ELR (cell line): ENCODE results near the gene SLIT3.

Source experiments
- DNase-seq: peaks from one replicate; pipeline ENCODE4 v3.0.0-alpha.2; 2015; ENCODE audit warnings: low read depth

The SLIT3 gene

DNA sequence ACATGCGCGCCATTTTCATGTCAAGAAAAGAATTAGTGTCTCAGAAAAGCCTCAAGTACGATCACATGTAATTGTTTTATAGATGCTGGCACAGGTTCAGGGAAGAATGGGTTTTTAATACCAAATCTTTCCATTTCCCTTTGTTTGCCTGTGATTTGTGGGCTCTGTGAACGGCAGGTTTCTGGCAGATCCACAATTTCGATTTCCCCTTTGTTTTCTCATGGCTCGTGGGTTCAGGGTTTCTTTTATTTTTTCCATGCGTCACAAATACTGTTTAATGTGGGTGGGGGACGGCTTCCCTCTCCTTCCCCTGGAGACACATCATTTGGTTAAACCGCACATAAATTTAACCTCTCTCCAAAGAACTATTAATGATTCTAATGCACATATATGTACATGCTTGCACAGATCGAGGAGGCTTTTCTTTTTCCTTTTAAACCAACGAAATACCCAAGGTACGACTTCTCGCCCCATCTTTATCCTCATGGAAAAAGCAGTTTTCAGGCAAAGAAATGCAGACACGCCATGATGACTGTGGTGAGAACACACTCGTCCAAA is 195.9 kb downstream of the SLIT3 start:
- no peak for DNase-seq

DNA sequence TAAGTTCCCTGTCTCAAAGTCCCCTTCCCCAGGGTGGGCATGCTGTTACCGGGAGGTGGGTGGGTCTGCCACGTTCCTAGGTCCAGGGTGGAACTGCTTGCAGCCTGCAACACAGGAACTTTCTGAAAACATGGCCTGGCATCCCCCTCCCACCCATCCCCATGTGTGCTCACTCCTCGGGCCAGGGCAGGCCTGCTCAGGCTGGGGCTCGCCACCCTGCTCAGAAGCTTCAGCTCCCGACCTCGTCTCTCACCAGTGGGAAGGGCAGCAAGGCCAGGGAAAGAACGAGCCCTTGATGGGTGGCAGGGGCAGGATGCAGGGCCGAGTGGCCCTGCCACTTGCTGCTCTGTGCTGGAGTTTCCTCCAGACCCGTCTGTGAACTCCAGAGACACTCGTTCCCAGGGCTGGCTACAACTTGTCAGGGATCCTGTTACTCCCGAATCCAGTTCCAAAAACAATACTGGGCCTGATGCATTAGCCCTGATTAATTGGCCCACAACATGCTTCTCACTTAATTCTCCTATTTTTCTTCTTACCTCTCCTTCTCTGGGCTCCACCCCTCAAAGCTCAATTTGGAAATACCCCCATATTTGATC is 197.3 kb downstream of the SLIT3 start:
- no peak for DNase-seq

DNA sequence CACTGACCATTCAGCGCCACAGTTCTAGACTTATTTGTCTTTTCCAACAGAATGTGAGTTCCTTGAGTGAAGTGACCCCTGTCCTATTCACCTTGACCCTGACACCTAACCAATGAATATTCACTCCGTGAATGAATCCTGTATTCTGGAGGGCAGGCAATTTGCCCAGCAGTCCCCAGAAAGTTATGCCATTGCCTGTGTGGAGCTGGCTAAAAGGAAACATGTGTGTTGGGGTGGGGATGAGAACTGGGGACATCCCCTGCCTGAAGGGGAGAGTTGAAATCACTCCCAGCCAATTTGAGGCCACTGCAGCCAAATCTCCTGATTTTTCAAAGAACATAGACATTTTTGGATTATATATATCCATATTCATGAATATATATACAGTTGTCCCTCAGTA is 199.0 kb downstream of the SLIT3 start:
- no peak for DNase-seq

DNA sequence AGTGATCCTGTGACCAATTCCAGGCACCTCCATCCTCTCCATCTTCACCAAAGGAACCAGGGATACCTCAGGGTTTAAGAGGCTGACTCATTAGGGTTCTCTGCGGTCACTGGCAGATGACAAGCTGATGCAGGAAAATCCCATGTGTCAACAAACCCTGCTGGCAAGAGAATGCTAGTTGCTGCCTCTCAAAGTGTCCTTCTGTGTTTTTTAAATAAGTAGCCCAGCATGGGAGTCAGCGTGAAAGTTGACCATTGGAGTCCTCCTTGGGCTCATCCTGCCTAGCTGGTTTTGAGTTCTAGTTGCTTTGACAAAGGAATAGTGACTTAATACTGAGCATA is 200.2 kb downstream of the SLIT3 start:
- peak; percentile 49 for DNase-seq

DNA sequence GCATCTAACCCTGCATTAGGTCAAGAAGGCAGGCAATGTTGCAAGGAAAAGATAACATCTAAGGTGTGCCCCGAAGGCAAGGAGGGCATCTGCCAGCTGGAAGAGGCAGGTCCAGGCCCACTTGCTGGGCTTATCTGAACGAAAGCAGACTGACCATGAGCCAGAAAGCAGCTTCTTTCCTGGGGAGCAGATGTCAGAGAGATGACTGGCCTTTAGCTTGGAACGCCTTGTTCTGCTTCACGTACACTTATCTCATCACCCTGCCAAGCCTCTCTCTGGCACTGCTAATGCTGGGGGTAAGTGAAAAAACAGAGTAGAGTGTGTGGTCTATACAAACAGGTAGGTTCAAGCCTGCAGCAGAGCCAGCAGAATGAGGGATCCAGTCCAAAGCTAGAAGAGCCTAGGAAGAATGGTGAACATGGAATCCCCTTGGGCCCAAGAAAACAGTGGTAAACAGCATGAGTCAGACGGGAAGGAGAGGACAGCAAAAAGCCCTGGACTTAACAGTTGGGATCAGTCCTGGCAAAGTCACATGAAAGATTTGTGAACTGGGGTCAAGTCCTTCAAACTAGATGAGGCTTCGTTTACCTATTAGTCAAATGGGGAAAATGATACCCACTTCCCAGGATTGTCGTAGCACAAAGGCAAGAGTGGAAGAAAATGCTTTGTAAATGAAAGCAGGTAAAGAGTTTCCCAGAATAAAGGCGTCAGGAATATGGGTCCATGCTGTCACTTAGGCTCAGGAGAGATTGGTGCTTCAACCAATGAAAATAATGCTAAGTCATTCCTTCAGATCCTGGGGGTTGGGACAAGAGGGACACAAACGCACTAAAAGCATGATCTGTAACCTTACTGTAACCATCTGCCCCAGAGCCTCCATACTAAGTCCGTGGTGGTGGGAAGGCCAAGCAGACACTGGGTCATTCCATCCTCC is 200.9 kb downstream of the SLIT3 start:
- DNase-seq, result no peak

DNA sequence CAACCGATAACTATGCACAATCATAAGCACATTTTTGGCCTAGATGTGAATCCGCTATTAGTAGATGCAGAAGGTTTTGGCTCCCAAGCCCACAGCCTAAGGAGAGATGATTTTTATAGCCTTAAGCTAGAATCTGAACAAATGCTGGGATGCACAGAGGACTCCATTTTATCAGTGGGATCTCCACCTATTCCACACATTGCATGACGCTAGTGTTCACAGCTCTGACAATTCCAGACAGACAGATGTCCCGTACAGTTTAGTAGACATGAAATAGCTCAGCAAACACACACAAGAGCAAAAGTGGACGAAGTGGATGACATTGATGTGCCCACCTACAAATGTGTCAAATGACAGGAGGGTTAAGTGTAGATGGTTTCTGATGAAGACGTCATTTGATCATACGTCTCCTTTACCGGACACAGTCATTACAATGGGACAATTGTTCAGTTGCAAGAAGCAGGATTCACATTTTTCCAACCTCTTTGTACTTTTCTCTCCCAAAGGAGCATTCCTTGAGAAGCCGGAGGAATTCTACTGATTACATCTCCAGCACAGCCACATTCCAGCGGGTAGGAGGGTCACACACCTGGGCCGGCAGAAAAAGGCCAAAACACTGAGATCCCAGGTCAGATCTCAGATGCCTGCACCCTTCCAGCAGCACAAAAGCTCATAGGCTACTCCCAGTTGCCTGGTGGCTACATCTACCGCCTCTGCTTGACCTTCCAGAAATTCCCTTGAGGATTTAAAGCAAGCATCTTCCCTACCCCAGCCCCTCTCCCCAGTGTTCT is 202.4 kb downstream of the SLIT3 start:
- no peak for DNase-seq

DNA sequence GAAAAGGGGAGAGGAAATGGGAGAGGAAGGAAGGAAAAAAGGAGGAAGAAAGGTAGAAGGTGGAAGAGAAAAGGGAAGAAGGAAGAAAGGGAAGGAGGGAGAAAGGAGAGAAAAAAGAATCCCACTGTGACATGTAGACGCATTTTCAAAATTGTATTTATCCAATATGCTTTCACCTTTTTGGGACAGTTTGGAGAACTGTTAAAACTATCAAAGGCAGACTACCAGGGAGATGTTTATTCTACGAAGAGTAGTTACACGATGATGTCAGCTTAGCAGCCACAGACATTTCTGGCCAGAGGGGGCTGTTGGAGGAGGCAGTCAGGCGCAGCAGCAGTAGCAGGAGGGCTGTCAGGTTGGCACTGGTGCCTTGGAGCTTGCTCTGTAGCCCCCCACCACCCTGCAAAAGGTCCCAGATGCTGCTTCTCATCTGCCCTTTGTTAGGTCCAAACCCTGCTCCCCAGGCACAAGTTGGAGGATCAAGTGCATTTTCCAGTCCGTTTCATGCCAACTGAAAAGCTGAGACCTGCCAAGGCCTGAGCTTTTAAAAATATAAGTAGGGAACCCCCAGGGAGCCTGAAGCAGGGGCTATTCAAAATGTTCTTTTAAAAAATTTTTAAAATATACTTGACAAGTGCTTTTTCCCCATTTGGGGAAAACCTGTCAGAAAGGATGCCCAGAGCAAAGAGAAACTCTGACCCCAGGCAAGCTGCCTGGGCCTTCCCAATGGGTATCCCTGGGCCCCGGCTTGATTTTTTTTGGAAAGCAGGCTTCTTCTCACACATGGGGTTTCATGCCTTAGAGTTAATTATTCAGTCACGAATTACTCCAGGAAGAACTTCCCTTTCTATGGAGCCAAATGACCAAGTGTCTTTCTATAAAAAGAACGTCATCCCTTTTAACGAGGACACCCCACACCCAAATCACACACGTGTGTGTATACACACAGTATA is 203.3 kb downstream of the SLIT3 start:
- peak; percentile 4 for DNase-seq

DNA sequence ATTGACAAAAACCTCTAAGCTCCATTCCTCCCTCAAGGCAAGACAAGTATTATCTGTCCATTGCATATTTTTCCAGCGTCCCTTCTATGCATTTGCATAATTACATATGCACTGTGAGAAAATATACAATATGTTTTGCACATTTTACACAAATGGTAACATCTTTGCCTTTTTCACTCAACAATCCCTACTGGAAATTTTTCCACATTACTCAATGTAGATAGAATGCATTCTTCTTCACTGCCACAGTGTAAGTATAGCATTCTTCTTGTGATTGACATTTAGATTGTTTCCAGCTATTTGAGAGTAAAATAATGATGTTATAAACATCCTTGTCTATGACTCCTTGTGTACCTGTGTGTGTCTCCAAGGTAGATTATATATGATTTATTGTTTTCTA is 205.0 kb downstream of the SLIT3 start:
- no peak for DNase-seq

DNA sequence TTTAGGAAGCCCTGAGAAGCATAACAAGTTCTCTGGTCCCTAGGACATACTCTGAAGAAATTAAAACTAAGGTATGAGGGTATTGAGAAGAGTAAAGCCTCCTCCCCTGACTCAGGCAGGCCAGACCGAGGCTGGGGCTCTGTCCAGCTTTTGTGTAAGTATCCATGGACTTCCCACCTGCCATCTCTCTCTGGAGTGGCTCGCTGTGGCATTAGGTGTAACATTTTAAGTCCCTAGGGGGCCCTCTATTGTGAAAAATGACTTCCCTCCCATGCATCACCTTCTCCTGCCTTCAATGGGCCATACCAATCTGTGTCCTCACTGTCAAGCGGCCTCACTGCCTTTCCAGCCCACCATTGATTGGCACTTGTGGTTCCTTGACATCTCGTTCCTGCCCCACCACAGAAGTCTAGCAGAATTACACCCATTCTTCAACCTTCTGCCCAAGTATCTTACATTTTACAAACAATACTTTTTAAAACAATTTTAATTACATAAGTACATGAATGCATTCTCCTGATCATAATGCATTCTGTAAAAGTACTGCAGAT is 205.5 kb downstream of the SLIT3 start:
- DNase-seq, result no peak

DNA sequence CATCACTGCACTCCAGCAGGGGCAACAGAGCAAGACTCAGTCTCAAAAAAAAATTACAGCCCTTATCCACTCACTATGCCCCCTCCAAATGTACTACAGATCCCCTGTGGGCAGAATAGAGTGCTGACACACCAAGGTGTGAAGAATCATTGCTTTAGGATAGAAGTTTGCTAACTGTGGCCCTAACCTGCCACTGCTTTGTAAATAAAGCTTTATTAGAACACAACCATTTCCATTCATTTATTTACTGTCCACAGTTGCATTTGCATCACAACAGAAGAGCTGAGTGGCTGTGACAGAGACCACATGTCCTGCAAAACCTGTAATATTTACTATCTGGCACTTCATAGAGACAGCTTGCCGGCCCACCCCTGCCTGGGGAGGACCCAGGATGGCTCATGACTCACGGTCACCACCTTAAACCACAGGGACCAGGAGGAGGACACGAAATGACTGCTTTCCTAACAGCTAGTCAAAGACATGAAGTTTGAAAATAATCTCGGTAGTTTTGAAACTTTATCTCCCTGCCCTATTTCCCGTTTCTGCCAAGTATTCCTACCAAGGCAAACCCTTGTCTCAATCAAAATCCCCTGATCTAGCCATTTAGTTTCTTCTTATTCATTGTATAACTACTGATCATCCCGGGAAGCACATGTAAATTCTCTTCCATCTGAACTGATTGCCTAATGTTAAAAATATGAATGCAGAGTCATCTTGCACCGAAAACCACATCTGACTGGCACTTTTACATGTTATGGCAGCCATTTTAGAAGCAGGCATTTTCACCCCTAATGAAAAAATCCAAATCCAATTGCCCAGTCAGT is 206.1 kb downstream of the SLIT3 start:
- DNase-seq, result peak; percentile 19

DNA sequence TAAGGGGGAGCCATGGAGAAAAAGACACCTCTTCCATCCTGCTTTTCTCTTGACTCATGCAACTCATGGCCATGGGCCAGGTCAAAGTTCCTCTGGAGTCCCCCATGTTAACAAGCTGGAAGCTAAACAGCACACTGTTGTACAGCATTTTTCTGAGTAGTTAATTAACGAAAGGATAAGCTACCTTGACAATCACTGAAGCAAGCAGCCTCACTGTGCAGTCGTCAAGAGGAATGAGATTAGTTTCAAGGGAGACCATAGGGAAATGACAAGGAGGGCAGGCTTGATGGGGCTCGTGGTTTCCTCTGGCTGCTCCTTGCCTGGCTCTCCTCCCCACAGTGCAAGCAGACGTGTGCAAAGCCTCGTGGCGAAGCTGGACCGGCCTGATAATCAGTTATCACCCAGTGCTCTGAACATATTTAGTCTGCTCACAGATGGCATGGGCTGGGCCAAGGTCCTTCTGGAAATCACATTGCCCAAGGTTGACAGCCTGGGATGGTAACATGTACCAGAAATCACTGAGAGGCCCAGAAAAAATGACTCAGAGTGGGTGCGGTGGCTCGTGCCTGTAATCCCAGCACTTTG is 209.5 kb downstream of the SLIT3 start:
- no peak for DNase-seq

DNA sequence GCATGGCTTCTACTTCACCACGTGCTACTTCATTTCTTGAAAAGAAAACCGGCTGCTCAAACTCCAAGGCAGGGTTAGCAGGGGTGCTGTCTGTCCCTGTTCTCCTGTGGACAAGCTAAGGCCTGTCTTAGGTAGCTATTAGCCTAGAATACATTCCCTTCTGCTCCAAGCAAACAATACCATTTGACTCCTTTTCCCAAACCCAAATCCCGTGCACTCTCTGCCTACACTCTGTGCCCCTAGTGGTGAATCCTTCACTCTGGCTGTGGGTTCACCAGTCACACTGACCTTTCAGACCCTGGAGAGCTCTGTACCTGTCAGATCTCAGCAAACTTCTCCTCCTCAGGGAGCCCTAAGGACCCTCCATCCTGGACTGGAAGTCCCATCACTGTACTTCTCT is 211.6 kb downstream of the SLIT3 start:
- no peak for DNase-seq

DNA sequence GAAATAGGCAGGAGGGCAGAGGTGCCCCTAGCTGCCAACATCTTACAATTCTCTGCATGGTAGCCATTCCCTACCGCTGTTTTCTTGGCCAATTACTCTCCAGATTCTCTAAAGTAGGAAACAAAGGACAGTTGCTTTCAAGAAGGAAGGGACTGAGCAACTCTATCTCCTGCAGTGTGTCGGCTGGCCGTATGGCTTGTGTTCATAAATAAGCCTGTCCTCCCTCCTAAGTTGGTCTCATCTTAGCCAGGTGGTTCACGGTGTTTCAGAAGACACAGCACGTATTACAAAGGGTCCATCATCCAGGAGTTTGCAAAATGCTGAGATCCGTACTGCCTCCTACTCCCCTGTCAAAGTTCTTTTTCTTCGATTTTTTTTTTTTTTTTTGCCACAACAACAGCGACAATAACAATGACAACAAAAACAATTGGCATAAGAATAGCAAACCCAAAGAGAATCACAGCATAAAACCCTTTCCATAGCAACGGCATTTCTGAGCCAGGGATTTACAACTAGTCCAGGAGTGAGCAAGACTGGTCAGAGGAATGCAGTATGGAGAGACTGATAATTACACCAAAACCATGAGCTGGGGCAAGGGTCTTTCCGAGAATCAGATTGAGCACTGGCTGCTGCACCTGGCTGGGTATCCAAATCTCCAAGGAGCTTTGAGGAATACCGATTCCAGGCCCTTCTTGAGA is 212.8 kb downstream of the SLIT3 start:
- no peak for DNase-seq

DNA sequence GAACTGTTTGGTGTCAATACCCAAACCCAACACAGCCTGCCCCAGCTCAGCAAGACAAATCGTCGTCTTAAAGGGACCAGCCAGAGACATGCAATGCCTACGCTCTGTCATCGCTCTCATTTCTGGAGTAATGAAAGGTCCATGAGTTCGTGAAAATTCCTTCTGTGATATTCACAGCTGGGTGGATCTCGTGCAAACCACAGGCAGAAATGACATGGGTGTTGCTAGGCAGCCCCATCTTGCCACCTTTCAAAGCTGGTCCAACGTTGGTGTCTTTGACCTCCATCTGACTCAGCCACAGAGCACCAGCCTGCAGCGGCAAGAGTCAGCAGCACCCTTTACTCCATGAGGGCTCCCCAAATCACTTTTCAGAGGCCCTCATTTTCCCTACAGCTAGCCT is 215.3 kb downstream of the SLIT3 start:
- no peak for DNase-seq

DNA sequence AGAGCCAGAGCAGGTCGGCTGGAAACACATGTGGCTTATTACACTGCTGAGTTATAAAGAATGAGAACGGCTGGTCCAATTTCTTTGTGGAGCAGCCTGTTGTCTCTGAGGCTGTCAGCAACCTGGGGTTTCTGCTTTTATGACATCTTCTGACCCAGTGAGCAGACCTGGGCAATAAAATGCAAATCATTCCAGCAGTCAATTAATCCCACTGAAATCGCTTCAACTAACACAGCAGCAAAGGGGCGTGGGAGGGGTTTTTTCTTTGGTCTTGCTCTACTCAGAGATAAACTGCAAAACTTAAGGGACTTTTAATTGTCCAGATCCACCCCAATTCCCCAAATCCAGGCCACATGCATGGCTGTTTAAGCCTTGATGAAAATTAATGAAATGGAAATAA is 215.7 kb downstream of the SLIT3 start:
- DNase-seq, result no peak

DNA sequence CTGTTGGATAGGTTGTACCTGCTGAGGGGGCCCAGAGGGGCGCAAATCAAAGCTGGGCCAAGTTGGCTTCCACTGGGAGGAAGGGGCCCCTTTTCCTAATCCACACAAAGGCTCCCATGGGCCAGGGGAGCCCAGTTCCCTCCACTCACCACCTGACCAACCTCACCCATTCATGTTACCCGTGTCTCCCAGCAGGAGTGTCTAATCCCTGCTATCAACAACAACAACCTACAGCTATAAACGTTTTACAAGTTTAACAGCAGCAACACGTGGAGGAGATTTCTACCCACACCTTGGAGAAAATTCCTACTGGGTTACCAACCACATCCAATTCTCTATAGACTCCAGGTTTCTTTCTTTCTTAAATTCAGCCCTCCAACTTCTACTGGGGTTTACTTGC is 216.2 kb downstream of the SLIT3 start:
- DNase-seq, result no peak

DNA sequence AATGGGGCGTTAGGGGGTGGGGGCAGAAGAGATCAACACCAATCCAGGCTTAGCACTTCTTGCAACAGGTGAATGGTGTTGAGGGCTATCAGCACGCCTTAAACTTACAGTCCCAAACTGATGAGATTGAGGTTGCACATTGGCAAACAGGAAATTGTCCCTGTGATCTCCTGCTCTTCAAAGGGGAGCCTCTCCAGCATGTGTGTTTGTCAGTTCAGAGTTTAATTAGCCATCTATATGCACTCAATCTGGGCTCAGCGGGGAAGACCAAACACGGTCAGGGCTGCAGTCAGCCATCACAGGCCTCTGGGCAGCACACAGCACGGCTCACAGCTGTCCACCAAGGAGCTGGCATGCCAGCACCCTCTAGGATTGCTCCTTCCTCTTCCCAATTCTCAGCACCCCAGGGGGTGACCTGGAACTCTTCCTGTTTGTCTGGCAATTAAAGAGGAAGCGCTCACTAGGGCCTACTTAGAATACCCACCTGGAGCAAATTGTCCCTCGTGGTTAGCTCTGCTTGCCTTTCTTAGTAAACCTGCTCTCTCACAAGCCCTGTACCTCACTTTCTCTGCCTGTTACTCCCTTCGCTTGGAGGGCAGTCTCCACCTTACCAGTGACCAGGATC is 217.4 kb downstream of the SLIT3 start:
- DNase-seq, result no peak

DNA sequence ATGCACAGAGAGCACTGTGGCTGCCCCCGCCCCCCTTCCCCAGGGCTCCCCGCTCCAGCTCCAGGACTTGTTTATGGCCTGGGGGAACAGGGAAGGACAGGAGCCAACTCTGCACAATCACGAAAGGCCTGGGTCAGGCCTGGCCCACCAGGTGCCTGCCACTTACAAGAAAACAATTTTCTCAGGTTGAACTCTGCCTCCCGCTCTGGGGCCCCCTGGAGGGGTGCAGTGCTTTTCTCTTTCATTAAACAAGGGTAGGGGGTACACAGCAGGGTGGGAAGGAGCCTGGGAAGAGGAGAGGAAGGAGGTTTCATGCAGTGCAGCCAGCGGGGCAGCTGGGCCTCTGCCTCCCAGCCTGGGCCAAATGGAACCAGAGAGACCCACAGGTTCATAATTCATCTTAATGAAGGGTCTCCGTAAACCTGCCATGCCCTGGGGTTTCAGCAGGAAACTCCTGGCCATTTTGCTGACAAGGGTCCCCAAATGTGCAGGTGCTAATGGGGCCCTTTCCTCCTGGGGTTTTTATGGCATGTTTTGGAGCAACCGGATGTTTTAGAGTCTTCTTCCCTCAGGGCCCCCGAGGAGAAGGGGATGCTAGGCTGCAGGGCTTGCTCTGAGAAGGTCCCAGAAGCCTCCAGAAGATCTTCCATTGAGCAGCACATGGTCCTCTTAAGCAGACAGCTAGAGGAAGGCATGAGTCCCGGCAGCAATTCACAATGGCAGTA is 219.8 kb downstream of the SLIT3 start:
- DNase-seq, result no peak
